Peyer's patch (tissue), 4 donors: ENCODE data around the gene KCNQ1.

Experiments
- POLR2A ChIP-seq, 2 donors: fragments of 450-650 bp; IDR thresholded peaks; one replicate each; pipeline ENCODE4 v1.5.1; 2017; ENCODE audit warnings: antibody characterized with exemption in 2 of 2, mild to moderate bottlenecking in 2 of 2, moderate library complexity in 2 of 2
- TF ChIP-seq, protein P1 (sequence below), 6 experiments: fragments of 450-650 bp in 4 of 6; fragments of 200-600 bp in 2 of 6; sonication (generic) in 1 of 6; IDR thresholded peaks; one replicate each; pipeline ENCODE4 v1.5.1; 2017 to 2019; ENCODE audit warnings: antibody characterized with exemption in 6 of 6, mild to moderate bottlenecking in 3 of 6, moderate library complexity in 1 of 6

DNA sequence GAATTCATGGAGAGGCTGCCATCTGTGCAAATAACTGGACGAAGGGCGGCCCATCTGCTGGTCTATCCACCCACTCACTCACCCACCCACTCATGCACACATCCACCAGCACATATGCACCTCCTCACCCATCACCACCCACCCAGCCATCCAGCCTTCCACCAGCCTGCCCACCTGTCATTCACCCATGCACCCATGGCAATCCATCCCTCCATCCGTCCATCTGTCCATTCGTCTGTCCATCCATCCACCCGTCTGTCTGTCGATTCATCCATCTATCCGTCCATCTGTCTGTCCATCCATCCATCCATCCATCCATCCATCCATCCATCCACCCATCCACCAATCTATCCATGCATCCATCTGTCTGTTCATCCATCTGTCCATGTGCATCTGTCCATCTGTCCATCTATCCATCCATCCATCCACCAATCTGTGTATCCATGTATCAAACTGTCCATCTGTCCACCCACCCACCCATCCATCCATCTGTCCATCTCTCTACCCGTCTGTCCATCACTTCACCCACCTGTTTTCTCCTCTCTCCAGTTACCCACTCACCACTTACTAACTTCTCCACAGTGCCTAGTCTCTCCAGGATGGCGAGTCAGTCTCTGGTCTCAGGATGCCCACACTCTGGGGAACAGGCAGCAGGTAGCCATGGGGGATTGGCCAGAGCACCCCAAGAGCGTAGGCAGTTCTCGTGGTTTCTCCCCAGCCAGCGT is 9.4 kb upstream of the KCNQ1 start:
- TF ChIP-seq, protein P1, sequence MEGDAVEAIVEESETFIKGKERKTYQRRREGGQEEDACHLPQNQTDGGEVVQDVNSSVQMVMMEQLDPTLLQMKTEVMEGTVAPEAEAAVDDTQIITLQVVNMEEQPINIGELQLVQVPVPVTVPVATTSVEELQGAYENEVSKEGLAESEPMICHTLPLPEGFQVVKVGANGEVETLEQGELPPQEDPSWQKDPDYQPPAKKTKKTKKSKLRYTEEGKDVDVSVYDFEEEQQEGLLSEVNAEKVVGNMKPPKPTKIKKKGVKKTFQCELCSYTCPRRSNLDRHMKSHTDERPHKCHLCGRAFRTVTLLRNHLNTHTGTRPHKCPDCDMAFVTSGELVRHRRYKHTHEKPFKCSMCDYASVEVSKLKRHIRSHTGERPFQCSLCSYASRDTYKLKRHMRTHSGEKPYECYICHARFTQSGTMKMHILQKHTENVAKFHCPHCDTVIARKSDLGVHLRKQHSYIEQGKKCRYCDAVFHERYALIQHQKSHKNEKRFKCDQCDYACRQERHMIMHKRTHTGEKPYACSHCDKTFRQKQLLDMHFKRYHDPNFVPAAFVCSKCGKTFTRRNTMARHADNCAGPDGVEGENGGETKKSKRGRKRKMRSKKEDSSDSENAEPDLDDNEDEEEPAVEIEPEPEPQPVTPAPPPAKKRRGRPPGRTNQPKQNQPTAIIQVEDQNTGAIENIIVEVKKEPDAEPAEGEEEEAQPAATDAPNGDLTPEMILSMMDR (IDR thresholded peaks at IDR 0.05) = no peak
- no peak for TF ChIP-seq POLR2A (IDR thresholded peaks at IDR 0.05)
